HL-60 (cell line): ENCODE data around the gene PRPSAP1.

Experiments
- DNase-seq, 2 experiments: peaks; one replicate each; pipeline ENCODE4 v3.0.0-alpha.2; 2010 to 2020; ENCODE audit warnings: low read depth in 1 of 2, low spot score in 1 of 2
- H3K27ac ChIP-seq: fragments of 250-450 bp; sonication (Bioruptor Pico); replicated peaks from 2 replicates; pipeline ENCODE4 v1.5.1; 2020; ENCODE audit warnings: mild to moderate bottlenecking, moderate library complexity
- H3K27me3 ChIP-seq: fragments of 250-450 bp; sonication (Bioruptor Pico); 2 replicates; pipeline ENCODE4 v1.5.1; 2021; ENCODE audit warnings: mild to moderate bottlenecking, moderate library complexity; ENCODE audit not compliant: insufficient read depth, poor library complexity, severe bottlenecking
- H3K4me3 ChIP-seq: replicated peaks from 2 replicates; pipeline ENCODE4 v1.5.1; 2011; ENCODE audit warnings: mild to moderate bottlenecking, control low read depth, low read length; ENCODE audit not compliant: insufficient read depth
- CTCF ChIP-seq: IDR thresholded peaks from one replicate; pipeline ENCODE4 v1.5.1; 2011; ENCODE audit warnings: low read length, control low read depth, inconsistent platforms; ENCODE audit not compliant: insufficient read depth
- GABPA ChIP-seq: IDR thresholded peaks from 2 replicates; pipeline ENCODE4 v1.6.1; 2012; ENCODE audit warnings: low read depth
- POLR2AphosphoS5 ChIP-seq: IDR thresholded peaks from 2 replicates; pipeline ENCODE4 v1.6.1; 2012; ENCODE audit warnings: low read depth
- REST ChIP-seq: IDR thresholded peaks from 2 replicates; pipeline ENCODE4 v1.6.1; 2012; ENCODE audit warnings: low read depth; ENCODE audit not compliant: insufficient replicate concordance
- SPI1 ChIP-seq: IDR thresholded peaks from 2 replicates; pipeline ENCODE4 v1.6.1; 2012; ENCODE audit warnings: low read depth, mild to moderate bottlenecking, borderline replicate concordance

The PRPSAP1 gene

GRCh38 chr17:76266244-76266938 is 87.3 kb downstream of the PRPSAP1 start:
- no peak for TF ChIP-seq CTCF
- TF ChIP-seq SPI1, result no peak
- TF ChIP-seq POLR2AphosphoS5, result no peak
- no peak for TF ChIP-seq REST
- Histone ChIP-seq H3K27me3 (no peaks in the 10 kb centered on the region), H3K27ac (peak overlapping the region; percentile 75), H3K4me3 (peak overlapping the region; percentile 84)
- DNase-seq, result peak in 1 of 2 experiments; percentile 39

GRCh38 chr17:76265624-76266243 is 88.0 kb downstream of the PRPSAP1 start:
- Histone ChIP-seq H3K27me3 (no peaks in the 10 kb centered on the region), H3K27ac (peak overlapping the region; percentile 75), H3K4me3 (peak overlapping the region; percentile 84)
- TF ChIP-seq POLR2AphosphoS5, result peak; percentile 37; the same call in 1 of the 2 replicates
- TF ChIP-seq GABPA, result no peak
- DNase-seq, result peak in 1 of 2 experiments; percentile 42

GRCh38 chr17:76264755-76265623 is 88.7 kb downstream of the PRPSAP1 start, which contains the start of gene UBALD2:
UBALD2 (plus strand) TSS chr17:76265348; CDS start chr17:76265506, 158 bp downstream.
- Histone ChIP-seq H3K27ac (peak within 1 kb of the TSS; percentile 75), H3K4me3 (peak within 1 kb of the TSS; percentile 84), H3K27me3 (no peaks in the 10 kb centered on the region)
- TF ChIP-seq GABPA, result 0 out of 2 replicates have a peak, but pooled peaks have one; percentile 9
- TF ChIP-seq POLR2AphosphoS5, result peak; percentile 46
- no peak for TF ChIP-seq SPI1
- peak; percentile 99 to 100 for DNase-seq

- TF ChIP-seq CTCF (no peak), GABPA (no peak), POLR2AphosphoS5 (no peak), SPI1 (no peak), REST (no peak)
- Histone ChIP-seq H3K27ac (peak overlapping the region; percentile 69), H3K4me3 (no peak overlapping the region)
Measured at GRCh38 chr17:76264425-76264754, 89.3 kb downstream of the PRPSAP1 start.

More at GRCh38 chr17:76264425-76264754, 89.3 kb downstream of the PRPSAP1 start:
- no peaks in the 10 kb centered on the region for H3K27me3 ChIP-seq
- no peak for DNase-seq
